PFSK-1 (cell line): Measurements from ENCODE around the gene CPLX4.

Experiments used
- FOXP2 ChIP-seq: optimal IDR thresholded peaks from 2 replicates; pipeline ENCODE3; 2011; ENCODE audit warnings: borderline replicate concordance, control low read depth, inconsistent platforms; ENCODE audit not compliant: insufficient read depth; ENCODE audit errors: extremely low read length, extremely low read depth
- POLR2AphosphoS5 ChIP-seq: IDR thresholded peaks from 2 replicates; pipeline ENCODE4 v1.6.1; 2012; ENCODE audit warnings: low read depth, mild to moderate bottlenecking, control low read depth, low read length, moderate library complexity
- SIN3A ChIP-seq: IDR thresholded peaks from 2 replicates; pipeline ENCODE4 v1.6.1; 2012; ENCODE audit warnings: mild to moderate bottlenecking, low read length, moderate library complexity, borderline replicate concordance; ENCODE audit not compliant: insufficient read depth
- TAF1 ChIP-seq: IDR thresholded peaks from 2 replicates; pipeline ENCODE4 v1.6.1; 2012; ENCODE audit warnings: low read length, control low read depth, borderline replicate concordance; ENCODE audit not compliant: insufficient read depth
- TF ChIP-seq, protein P1 (sequence below), 2 experiments: IDR thresholded peaks; 2 replicates each; pipeline versions ENCODE4 v1.6.1 to v1.8.0; 2011 to 2012; ENCODE audit warnings: low read depth in 2 of 2, low read length in 2 of 2, control low read depth in 1 of 2, inconsistent platforms in 1 of 2, mild to moderate bottlenecking in 1 of 2, moderate library complexity in 1 of 2; ENCODE audit not compliant: insufficient read depth in 1 of 2

The CPLX4 gene

DNA sequence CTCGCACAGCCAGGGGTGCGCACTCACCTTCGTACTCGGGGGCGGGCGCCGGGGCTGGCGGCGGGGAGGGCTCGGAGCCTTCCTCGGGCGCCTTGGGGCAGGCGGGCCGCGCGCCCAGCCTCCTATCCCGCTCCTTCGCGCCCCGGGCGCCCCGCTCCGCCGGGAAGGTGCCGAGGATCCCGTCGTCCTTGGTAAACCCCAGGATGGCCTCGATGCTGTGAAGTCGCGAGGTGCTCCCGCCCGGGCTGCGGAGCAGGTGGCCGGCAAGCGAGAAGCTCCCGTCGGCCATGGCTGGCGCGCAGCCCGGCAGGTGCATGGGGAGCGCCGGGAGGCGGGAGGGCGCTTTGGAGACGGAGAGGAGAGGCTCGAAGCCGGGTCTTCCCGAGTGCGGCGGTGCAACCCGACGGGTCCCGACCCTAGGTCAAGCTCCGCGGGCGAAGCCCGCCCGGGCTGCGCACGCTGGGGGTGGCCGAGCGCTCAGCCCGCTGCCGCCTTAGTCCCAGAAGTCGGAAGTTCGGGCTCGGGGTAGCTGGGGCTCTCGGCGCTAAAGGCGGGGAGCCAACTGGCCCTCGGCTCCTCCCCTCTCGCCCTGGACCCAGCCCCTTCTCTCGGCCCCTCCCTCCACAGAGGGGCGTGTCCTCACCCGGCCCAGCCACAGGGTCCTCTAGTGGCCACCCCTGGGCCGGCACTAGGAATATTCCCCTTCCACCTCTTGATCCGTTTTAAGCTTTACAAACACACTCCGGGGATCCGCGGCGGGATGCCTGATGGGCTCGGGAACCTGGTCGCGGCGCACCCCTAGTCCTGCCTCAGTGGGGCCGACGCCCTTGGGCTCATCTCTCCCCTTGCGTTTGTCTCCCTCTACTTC, 45.3 kb downstream of the CPLX4 start, which contains the start of gene RAX:
Gene RAX, minus strand, starts transcription at position 564 of the 868 bp plus-strand sequence. Its CDS starts 248 bp downstream, at position 316.
- TF ChIP-seq FOXP2 (no peak), POLR2AphosphoS5 (no peak), SIN3A (no peak), TAF1 (no peak)
- TF ChIP-seq, protein P1, sequence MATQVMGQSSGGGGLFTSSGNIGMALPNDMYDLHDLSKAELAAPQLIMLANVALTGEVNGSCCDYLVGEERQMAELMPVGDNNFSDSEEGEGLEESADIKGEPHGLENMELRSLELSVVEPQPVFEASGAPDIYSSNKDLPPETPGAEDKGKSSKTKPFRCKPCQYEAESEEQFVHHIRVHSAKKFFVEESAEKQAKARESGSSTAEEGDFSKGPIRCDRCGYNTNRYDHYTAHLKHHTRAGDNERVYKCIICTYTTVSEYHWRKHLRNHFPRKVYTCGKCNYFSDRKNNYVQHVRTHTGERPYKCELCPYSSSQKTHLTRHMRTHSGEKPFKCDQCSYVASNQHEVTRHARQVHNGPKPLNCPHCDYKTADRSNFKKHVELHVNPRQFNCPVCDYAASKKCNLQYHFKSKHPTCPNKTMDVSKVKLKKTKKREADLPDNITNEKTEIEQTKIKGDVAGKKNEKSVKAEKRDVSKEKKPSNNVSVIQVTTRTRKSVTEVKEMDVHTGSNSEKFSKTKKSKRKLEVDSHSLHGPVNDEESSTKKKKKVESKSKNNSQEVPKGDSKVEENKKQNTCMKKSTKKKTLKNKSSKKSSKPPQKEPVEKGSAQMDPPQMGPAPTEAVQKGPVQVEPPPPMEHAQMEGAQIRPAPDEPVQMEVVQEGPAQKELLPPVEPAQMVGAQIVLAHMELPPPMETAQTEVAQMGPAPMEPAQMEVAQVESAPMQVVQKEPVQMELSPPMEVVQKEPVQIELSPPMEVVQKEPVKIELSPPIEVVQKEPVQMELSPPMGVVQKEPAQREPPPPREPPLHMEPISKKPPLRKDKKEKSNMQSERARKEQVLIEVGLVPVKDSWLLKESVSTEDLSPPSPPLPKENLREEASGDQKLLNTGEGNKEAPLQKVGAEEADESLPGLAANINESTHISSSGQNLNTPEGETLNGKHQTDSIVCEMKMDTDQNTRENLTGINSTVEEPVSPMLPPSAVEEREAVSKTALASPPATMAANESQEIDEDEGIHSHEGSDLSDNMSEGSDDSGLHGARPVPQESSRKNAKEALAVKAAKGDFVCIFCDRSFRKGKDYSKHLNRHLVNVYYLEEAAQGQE (IDR thresholded peaks at IDR 0.05; ENCODE audit: insufficient read depth in 1 of 2, low read depth in 2 of 2, low read length in 2 of 2), result no peak

- TF ChIP-seq FOXP2 (no peak), POLR2AphosphoS5 (no peak), TAF1 (no peak), SIN3A (no peak)
- TF ChIP-seq, protein P1 (IDR thresholded peaks at IDR 0.05; ENCODE audit: insufficient read depth in 1 of 2, low read depth in 2 of 2, low read length in 2 of 2), result no peak
These were observed 46.1 kb downstream of the CPLX4 start for GRCh38 chr18:59272221-59272888.

- TF ChIP-seq SIN3A (no peak), FOXP2 (no peak), TAF1 (no peak), POLR2AphosphoS5 (no peak)
- TF ChIP-seq, protein P1 (IDR thresholded peaks at IDR 0.05; ENCODE audit: insufficient read depth in 1 of 2, low read depth in 2 of 2, low read length in 2 of 2), result no peak
These were observed 46.7 kb downstream of the CPLX4 start for GRCh38 chr18:59271606-59272220.

GRCh38 chr18:59270689-59271257, 47.7 kb downstream of the CPLX4 start:
- no peak for TF ChIP-seq TAF1
- TF ChIP-seq, protein P1 (IDR thresholded peaks at IDR 0.05; ENCODE audit: insufficient read depth in 1 of 2, low read depth in 2 of 2, low read length in 2 of 2), result no peak
- no peak for TF ChIP-seq SIN3A
- no peak for TF ChIP-seq POLR2AphosphoS5
- TF ChIP-seq FOXP2, result no peak
